ENCODE results near the gene COL9A1. TPM values are rescaled to one million over a fixed set of nuclear protein-coding genes. Genes with fewer than 3 reads are reported as not detected.

Gene COL9A1
- total and polyA plus RNA-seq, 2 of the 8 experiments (the other 6 are each of a cell fraction or from before 2014, with no cell fraction given) = 7.9 to 18.1 TPM

DNA sequence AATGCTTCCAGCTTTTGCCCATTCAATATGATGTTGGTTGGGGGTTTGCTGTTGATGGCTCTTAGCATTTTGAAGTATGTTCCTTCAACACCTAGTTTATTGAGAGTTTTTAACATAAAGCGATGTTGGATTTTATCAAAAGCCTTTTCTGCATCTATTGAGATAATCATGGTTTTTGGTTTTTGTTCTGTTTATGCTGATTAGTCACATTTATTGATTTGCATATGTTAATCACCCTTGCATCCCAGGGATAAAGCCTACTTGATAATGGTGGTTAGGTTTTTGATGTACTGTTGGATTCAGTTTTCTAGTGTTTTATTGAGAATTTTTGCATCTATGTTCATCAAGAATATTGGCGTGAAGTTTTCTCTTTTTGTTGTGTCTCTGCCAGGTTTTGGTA, 40.4 kb upstream of the COL9A1 start:
- Histone ChIP-seq H3K4me3 (ENCODE audit: extremely low read depth in 1 of 4, insufficient read depth in 2 of 4, low read depth in 3 of 4, low read length in 4 of 4) (no peak overlapping the region), H3K4me1 (replicated peaks in 1 of 4; ENCODE audit: control insufficient read depth in 3 of 4, insufficient read depth in 4 of 4, low read length in 3 of 4) (no peaks in the 10 kb centered on the region), H4K5ac (ENCODE audit: insufficient read length, low read depth, low read length) (no peak overlapping the region), H3K36me3 (ENCODE audit: control insufficient read depth in 2 of 4, insufficient read depth in 4 of 4, low read length in 3 of 4) (no peaks in the 10 kb centered on the region), H4K91ac (replicated peaks; ENCODE audit: insufficient read length, low read length) (no peak overlapping the region), H3K23me2 (ENCODE audit: low read depth, low read length) (no peaks in the 10 kb centered on the region), H2AK5ac (ENCODE audit: low read depth, low read length) (no peak overlapping the region), H3K14ac (ENCODE audit: insufficient read length) (no peak overlapping the region), H2AFZ (ENCODE audit: low read length) (no peak overlapping the region), H3K18ac (ENCODE audit: extremely low read depth, low read length) (no peak overlapping the region), H2BK5ac (ENCODE audit: low read depth, low read length) (no peak overlapping the region), H2BK120ac (replicated peaks; ENCODE audit: low read depth, low read length) (no peak overlapping the region), H3K4ac (replicated peaks; ENCODE audit: insufficient read length, low read depth, low read length) (no peak overlapping the region), H3K4me2 (ENCODE audit: insufficient read depth in 1 of 2, low read depth in 2 of 2, low read length in 2 of 2) (no peak overlapping the region), H3K79me2 (ENCODE audit: control insufficient read depth in 1 of 2, insufficient read depth in 2 of 2, low read length in 2 of 2) (no peaks in the 10 kb centered on the region), H4K8ac (ENCODE audit: extremely low read depth, insufficient read depth, low read length) (no peak overlapping the region), H3K27me3 (replicated peaks in 1 of 4; ENCODE audit: control insufficient read depth in 3 of 4, extremely low read depth in 1 of 4, insufficient read depth in 3 of 4, low read length in 3 of 4) (no peaks in the 10 kb centered on the region), H2BK12ac (ENCODE audit: low read depth, low read length) (no peak overlapping the region), H3K9me3 (ENCODE audit: insufficient read depth in 2 of 2, low read depth in 1 of 2, low read length in 1 of 2) (0 out of 4 replicates have a peak, but pooled peaks cover 3 to 5% of the 10 kb centered on the region in 2 experiments), H4K20me1 (replicated peaks in 1 of 2; ENCODE audit: control insufficient read depth in 1 of 2, insufficient read depth in 2 of 2, low read length in 2 of 2) (no peaks in the 10 kb centered on the region), H2BK20ac (ENCODE audit: low read length) (no peak overlapping the region), H2BK15ac (ENCODE audit: low read length) (no peak overlapping the region), H3K79me1 (ENCODE audit: low read depth, low read length) (no peaks in the 10 kb centered on the region), H3K56ac (replicated peaks; ENCODE audit: insufficient read length, low read depth, low read length) (no peak overlapping the region), H3K23ac (ENCODE audit: insufficient read length) (no peak overlapping the region), H3K9ac (replicated peaks in 1 of 4; ENCODE audit: extremely low read depth in 1 of 4, low read depth in 3 of 4, low read length in 3 of 4) (no peak overlapping the region), H3K27ac (ENCODE audit: low read depth, low read length) (no peak overlapping the region)
- ChIA-PET POLR2A (ENCODE audit: partially characterized antibody) (no interaction called here), CTCF (ENCODE audit: partially characterized antibody) (interaction anchor here (1.5 kb wide), 1 partner anchor 24 kb away, joined by 3 read pairs; no protein-coding TSS in a partner anchor)
- FAIRE-seq (no peak), DNase-seq (ENCODE audit: low read depth in 1 of 2, low spot score in 2 of 2) (no peak)
- 91% methylated on average over 2 of the region's 2 CpGs; no CpG with 5 or more reads in 1 of the 2 experiments for WGBS, 2 experiments (ENCODE audit: extremely low coverage in 1 of 2, insufficient coverage in 1 of 2, insufficient read length in 1 of 2, insufficient replicate concordance in 2 of 2, low coverage in 1 of 2, low lambda C conversion rate in 2 of 2, missing lambda C conversion rate in 1 of 2)
- TF ChIP-seq SIRT6 (IDR thresholded peaks at IDR 0.05; ENCODE audit: low read length) (no peak), KDM4A (IDR thresholded peaks at IDR 0.05; ENCODE audit: low read depth, low read length, severe bottlenecking) (no peak), RFX5 (IDR thresholded peaks at IDR 0.05; ENCODE audit: borderline replicate concordance, low read depth, low read length) (no peak), PHF8 (conservative IDR thresholded peaks at IDR 0.05; ENCODE audit: low read depth, low read length) (no peak), TEAD4 (IDR thresholded peaks at IDR 0.05; ENCODE audit: low read depth, low read length) (no peak), KDM1A (IDR thresholded peaks at IDR 0.05; ENCODE audit: borderline replicate concordance, low read length) (no peak), JUN (IDR thresholded peaks at IDR 0.05; ENCODE audit: low read depth, low read length) (no peak), TAF1 (IDR thresholded peaks at IDR 0.05; ENCODE audit: low read depth, low read length) (no peak), SIX5 (IDR thresholded peaks at IDR 0.05; ENCODE audit: low read depth, low read length) (no peak), BCL11A (IDR thresholded peaks at IDR 0.05; ENCODE audit: low read depth in 2 of 2, low read length in 2 of 2) (no peak), RBBP5 (IDR thresholded peaks at IDR 0.05; ENCODE audit: borderline replicate concordance, low read depth, low read length) (no peak), FOSL1 (IDR thresholded peaks at IDR 0.05; ENCODE audit: insufficient read depth, low read depth, low read length) (no peak), ZNF274 (IDR thresholded peaks at IDR 0.05; ENCODE audit: borderline replicate concordance, extremely low read depth, low read length) (no peak)
